ENCODE measurements around the gene PCYT1B.
"Not testable (repeated sequence)": the region's sequence is repeated elsewhere in the genome, so short reads cannot be mapped to it uniquely, and the experiment has no call there.

The PCYT1B gene

GRCh38 chrX:24646745-24647182, 383 bp downstream of the PCYT1B start:
- no peak for DNase-seq (ENCODE audit: low read depth in 2 of 2, low spot score in 1 of 2)

DNA sequence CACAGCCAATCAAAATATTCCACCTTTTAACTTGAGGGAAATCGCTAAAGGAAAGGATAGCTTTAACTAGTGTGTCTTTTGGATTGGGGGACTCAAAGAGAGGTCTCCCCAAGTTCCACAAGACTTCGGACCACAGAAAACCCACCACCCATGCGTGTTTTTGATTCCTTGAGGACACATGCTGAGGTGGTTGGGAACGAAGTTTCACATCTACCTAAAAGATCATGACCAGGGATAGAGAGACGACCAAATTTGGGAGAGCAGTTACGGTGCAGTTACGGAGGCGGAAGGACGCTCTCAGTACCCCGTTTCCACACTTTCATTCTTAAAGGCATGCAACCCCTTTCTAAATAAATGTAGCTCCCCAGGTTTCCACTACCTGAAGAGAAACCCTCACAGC, 1.1 kb downstream of the PCYT1B start:
- no peak for DNase-seq (ENCODE audit: low read depth in 2 of 2, low spot score in 1 of 2)

- no peak for DNase-seq (ENCODE audit: low read depth in 2 of 2, low spot score in 1 of 2)
Measured at GRCh38 chrX:24643116-24643515, 4.0 kb downstream of the PCYT1B start.

GRCh38 chrX:24629701-24630100, 17.4 kb downstream of the PCYT1B start:
- no peak for DNase-seq (ENCODE audit: low read depth in 2 of 2, low spot score in 1 of 2)

DNA sequence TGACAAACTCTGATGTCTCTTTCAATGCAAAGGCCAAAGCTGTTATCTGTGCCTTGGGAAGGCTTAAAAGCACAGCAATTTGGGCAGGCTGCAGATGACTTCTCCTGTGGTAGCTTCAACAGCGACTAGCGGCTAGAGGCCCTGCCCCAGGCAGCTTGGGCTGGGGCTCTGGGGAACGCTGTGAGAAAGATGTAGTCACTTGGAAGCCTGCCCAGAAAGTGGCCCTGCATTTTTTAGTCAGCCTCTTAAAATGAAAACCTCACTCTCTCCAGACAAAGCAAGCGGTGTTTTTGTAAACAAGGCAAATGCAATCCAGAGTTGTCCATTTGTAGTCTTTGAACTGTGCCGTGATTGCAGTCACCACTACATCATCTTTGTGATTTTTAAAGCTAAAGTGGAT, 27.5 kb downstream of the PCYT1B start:
- DNase-seq (ENCODE audit: low read depth in 2 of 2, low spot score in 1 of 2), result no peak

DNA sequence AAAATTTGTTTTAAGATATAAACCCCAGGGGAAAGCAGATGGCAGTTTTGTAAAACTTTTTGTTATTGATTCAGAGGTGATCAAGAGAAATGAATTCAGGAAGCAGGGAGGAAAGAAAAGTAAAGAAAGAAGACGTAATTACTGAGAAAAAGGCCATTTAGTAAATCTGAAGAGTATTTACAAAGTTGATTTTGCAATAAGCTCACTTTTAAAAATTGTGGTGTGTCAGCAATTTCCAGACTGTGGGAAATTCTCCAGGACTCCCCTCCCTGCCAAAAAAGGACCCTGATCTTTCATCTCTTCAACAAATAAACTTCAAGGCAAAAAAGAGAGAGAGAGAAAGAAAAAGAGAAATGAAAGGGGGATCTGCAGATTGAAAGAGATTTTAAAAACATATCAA, 36.6 kb downstream of the PCYT1B start:
- no peak for DNase-seq (ENCODE audit: low read depth in 2 of 2, low spot score in 1 of 2)

DNA sequence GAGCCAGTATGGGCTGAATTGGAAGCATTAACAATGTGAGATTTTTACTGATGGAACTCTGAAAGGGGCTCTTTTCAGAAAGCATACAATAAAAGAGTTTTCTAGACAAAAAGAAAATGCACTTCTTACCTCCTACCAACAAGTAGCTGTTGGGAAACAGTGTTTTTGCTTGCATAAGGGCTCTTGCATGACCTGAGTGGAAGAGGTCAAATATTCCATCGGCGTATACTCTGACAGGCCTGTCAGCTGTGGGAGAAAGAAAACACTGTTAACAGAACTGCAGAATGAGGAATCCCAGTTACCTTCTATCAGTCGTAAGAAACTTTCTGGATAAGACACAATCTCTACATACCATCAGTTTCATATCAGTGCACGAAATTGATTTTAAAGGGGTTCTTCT, 39.5 kb downstream of the PCYT1B start:
- no peak for DNase-seq (ENCODE audit: low read depth in 2 of 2, low spot score in 1 of 2)

DNA sequence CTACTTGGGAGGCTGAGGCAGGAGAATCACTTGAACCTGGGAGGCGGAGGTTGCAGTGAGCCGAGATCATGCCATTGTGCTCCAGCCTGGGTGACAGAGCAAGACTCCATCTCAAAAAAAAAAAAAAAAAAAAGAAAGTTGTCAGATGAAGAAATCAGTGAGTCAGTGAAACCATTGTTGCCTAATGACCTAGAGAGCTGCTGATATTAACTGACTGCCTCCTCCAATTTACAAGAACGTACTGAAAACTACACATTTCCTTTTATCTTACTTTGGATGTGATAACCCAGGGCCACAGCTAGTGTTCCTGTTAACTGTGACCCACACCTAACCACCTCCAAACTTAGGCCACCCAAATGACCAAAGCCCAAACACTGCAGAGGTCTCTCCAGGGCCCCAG, 41.2 kb downstream of the PCYT1B start:
- DNase-seq (ENCODE audit: low read depth in 2 of 2, low spot score in 1 of 2), result not testable (repeated sequence)

DNA sequence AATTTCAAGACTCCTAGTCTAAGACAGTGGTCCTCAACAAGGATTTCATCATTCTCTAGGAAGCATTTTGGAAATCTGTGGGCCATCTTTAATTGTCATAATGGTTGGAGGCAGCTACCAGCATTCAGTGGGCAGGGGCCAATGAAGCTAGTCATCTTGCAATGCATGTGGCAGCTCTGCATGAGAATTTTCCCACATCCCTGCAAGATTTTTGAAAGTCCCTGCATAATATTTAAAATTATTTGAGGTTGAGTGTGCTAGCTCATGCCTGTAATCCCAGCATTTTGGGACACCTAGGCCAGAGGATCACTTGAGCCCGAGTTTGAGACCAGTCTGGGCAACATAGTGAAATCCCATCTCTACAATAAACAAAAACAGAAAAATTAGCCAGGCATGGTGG, 44.0 kb downstream of the PCYT1B start:
- DNase-seq (ENCODE audit: low read depth in 2 of 2, low spot score in 1 of 2), result no peak

GRCh38 chrX:24601858-24602257, 45.3 kb downstream of the PCYT1B start:
- no peak for DNase-seq (ENCODE audit: low read depth in 2 of 2, low spot score in 1 of 2)

DNA sequence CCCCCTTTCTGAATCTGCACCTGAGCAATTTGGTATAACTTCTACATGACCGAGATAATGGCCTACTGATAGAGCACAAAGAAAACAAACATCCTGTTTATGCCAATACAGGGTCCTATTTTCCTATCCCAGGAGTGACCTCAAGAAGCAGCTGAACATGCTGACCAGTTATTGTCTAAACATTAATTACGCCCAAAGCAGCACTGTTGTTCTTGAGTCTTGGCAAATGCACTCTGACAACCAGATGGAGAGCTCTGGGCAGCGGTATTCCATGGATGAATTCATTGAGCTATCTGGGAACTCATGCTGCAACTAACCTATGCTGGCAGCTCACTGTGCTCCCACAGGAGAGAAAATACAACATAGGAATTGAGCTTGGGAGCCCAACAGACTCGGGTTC, 52.6 kb downstream of the PCYT1B start:
- no peak for DNase-seq (ENCODE audit: low read depth in 2 of 2, low spot score in 1 of 2)

DNA sequence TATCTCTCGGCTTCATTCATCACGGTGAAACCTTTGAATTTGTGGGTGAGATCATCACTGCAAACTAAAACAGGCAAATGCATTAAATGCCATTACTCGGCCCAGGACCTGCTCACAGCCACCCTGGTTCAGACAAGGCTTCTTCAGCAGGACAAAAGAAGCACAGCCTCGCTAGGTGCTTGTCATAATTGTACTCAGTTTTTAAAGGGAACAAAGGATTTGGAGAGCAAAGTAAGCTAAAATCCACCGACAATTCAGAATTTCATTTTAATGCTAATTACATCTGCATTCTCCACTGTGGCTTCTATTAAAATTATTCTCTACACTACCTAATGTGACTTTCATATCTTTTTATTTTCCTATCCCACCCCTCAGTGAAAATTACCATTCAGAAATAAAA, 57.0 kb downstream of the PCYT1B start:
- DNase-seq (ENCODE audit: low read depth in 2 of 2, low spot score in 1 of 2), result no peak

DNA sequence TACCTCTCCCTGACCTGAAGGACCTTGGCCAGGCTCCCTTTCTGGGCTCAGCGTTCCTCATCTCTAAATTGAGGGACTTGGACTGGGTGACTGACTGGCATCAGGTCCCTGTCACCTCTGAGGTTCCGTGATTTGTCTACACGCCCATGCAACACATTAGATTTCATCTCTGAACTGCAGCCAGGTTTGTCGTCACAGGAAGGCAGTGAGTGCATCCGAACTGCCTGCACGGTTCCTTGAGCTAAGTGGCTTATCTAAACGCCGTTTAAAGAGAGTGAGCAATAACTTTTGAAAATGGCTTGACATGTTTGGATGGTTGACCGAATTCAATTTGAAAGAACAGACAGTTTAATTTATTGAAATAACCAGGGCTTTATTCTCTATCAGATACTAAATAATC, 70.1 kb downstream of the PCYT1B start:
- no peak for DNase-seq (ENCODE audit: low read depth in 2 of 2, low spot score in 1 of 2)

- no peak for DNase-seq (ENCODE audit: low read depth in 2 of 2, low spot score in 1 of 2)
Measured at GRCh38 chrX:24575496-24575895, 71.7 kb downstream of the PCYT1B start.

GRCh38 chrX:24574743-24575142, 72.4 kb downstream of the PCYT1B start:
- DNase-seq (ENCODE audit: low read depth in 2 of 2, low spot score in 1 of 2), result no peak

DNA sequence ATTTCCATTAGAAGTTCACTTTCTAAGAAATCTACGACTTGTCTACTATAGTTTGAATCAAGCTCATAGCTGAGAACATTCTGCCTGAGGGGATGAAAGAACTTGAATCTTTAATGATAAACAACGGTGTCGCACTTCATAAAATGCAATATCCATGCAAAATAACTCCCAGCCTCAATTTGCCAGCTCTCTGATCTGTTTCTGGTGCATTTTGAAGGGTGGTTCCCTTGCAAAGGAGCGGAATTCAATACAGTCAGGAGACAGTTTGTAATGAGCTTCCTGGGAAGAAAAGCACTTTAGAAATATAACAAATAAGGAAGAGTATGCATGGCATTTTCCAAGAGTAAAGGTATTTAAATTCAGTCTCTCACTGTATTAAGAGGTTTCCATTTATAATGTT, 80.0 kb downstream of the PCYT1B start:
- DNase-seq (ENCODE audit: low read depth in 2 of 2, low spot score in 1 of 2), result no peak

DNA sequence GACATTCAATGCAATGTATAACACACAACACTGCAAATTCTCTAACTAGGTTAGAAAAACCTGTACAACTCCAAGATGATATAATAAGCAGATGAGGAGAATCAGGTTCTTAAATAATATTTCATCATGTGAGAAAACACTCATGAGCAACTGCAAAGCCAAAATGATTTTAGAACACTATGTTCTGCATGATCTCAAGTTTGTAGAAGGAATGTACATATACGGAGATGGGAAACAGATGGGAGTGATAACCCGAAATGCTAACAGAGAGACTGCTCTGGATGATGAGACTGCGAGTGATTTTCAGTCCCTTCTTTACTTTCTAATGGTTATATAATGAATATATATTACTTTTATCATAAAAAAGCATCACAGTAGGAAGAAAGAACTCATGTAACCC, 80.9 kb downstream of the PCYT1B start:
- DNase-seq (ENCODE audit: low read depth in 2 of 2, low spot score in 1 of 2), result no peak

DNA sequence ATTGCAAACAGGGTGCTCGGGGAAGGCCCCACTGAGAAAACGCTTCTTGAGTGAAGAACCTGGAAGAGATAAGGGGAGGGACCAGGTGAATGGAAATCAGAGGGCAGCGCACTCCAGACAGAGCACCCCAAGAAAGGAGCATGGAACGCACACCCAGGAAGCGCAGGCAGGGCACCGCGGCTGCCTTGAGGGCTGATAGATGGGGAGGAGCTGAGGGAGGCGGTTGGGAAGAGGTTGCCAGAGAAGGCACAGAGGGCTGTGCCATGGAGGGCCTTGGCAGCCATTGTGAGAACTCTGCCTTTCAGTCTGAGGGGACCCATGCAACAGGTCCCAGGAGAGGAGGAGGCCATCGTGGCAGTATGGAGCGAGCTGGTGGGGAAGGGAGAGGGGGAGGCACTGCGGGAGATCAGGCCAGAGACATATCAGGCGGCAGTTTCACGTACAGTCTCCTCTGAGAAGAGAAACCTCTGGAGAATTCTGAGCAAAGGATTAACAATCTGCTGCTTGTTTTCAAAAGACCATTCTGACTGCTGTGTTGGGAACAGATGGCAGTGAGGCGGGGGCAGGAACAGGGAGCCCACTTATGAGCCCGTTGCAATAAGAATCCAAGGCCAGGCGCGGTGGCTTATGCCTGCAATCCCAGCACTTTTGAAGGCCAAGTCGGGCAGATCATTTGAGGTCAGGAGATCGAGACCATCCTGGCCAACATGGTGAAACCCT, 83.7 kb downstream of the PCYT1B start:
- DNase-seq (ENCODE audit: low read depth in 2 of 2, low spot score in 1 of 2), result no peak

DNA sequence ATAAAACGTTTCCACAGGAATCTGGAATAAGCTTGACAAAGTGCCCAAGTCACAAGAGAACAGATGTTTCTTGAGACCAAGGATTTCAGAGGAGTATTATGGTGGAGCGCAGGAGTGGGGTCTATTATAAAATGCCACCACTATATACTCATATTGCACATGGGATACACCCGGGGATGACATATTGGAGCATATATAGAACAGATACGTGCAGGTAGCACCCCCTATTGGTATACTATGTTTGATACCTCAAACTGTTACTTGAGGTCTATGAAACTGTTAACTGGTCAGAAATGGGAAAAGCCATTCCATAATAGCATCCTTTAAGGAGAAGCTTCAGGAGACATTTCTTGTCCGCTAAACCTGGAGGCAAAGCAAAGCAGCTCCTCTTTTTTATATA, 86.0 kb downstream of the PCYT1B start:
- DNase-seq (ENCODE audit: low read depth in 2 of 2, low spot score in 1 of 2), result no peak

- no peak for DNase-seq (ENCODE audit: low read depth in 2 of 2, low spot score in 1 of 2)
Measured at GRCh38 chrX:24553011-24553410, 94.1 kb downstream of the PCYT1B start.

DNA sequence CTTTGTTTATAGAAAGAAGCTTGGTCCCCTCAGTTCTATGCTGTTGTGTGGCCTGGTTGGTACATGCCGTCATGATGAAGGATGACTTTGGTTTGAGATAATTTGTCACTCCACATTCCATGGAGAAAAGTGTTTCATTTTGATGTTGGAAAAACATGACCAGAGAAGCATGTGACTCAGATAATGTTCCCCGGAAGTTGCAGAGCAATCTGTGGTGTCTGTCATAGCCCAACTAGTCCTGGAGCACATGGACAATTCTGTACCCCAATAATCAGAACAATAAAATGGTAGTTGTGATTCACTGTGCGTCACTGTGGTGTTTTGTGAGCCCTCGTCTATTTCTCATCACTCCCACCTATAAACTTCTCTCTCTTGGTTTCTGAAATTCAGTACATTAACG, 97.0 kb downstream of the PCYT1B start:
- DNase-seq (ENCODE audit: low read depth in 2 of 2, low spot score in 1 of 2), result no peak

- no peak for DNase-seq (ENCODE audit: low read depth in 2 of 2, low spot score in 1 of 2)
Measured at GRCh38 chrX:24547961-24548360, 99.2 kb downstream of the PCYT1B start.

DNA sequence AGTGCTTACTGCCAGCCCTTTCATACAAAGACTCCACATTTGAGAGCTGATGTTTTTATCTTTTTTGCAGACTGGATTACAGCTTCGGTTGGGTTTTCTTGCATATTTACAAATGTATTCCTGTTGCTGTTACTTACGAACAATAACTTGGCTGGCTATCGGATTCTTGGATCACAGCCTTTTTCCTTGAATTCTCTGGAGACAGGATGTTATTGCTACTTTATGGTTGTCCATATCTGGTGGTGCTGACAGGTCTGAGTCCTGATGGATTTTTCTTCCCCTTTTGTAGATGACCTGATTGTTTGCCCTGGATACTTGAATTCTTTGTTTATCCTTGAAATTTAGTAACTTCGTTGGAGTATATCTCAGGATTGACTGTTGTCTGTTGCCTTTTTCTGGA, 104.4 kb downstream of the PCYT1B start:
- DNase-seq (ENCODE audit: low read depth in 2 of 2, low spot score in 1 of 2), result no peak

GRCh38 chrX:24536551-24536950, 110.6 kb downstream of the PCYT1B start:
- DNase-seq (ENCODE audit: low read depth in 2 of 2, low spot score in 1 of 2), result no peak
